Activated gamma-delta T cell (primary cell): ENCODE results near the gene LUZP2.

Experiments
- DNase-seq: peaks from one replicate; lab custom pipeline; 2025; lab: John Stamatoyannopoulos, UW
- total RNA-seq, 2 donors: gene quantifications; one replicate each; lab custom pipeline; 2026; lab: John Stamatoyannopoulos, UW

LUZP2 gene
- total RNA-seq: 0 to 0.04 reads per million in 2 donors

- no peak for DNase-seq
Observed at GRCh38 chr11:24496736-24497725, at the start of gene LUZP2. Gene LUZP2 (plus strand): TSS chr11:24497053.

- no peak for DNase-seq
Observed at GRCh38 chr11:24453129-24453718, 43.6 kb upstream of the LUZP2 start.

GRCh38 chr11:24457985-24458384 lies 38.9 kb upstream of the LUZP2 start:
- no peak for DNase-seq

- no peak for DNase-seq
Observed at GRCh38 chr11:24470431-24470830, 26.4 kb upstream of the LUZP2 start.

- DNase-seq: no peak
Observed at GRCh38 chr11:24471084-24471483, 25.8 kb upstream of the LUZP2 start.

GRCh38 chr11:24478718-24479117 lies 18.1 kb upstream of the LUZP2 start:
- no peak for DNase-seq

GRCh38 chr11:24489477-24489876 lies 7.4 kb upstream of the LUZP2 start:
- no peak for DNase-seq

GRCh38 chr11:24496386-24496735 lies 492 bp upstream of the LUZP2 start:
- DNase-seq: no peak

GRCh38 chr11:24497831-24498230 lies 978 bp downstream of the LUZP2 start:
- DNase-seq: no peak

GRCh38 chr11:24502425-24502824 lies 5.6 kb downstream of the LUZP2 start:
- DNase-seq: no peak

- DNase-seq: no peak
Observed at GRCh38 chr11:24509114-24509513, 12.3 kb downstream of the LUZP2 start.

GRCh38 chr11:24511511-24511910 lies 14.7 kb downstream of the LUZP2 start:
- DNase-seq: no peak

- DNase-seq: no peak
Observed at GRCh38 chr11:24513479-24514218, 16.8 kb downstream of the LUZP2 start.

GRCh38 chr11:24514219-24514594 lies 17.4 kb downstream of the LUZP2 start:
- DNase-seq: no peak

- no peak for DNase-seq
Observed at GRCh38 chr11:24515632-24516031, 18.8 kb downstream of the LUZP2 start.

- DNase-seq: no peak
Observed at GRCh38 chr11:24516638-24517037, 19.8 kb downstream of the LUZP2 start.

- no peak for DNase-seq
Observed at GRCh38 chr11:24521601-24522000, 24.7 kb downstream of the LUZP2 start.

GRCh38 chr11:24524156-24524555 lies 27.3 kb downstream of the LUZP2 start:
- DNase-seq: no peak

- DNase-seq: no peak
Observed at GRCh38 chr11:24531528-24531927, 34.7 kb downstream of the LUZP2 start.

- DNase-seq: no peak
Observed at GRCh38 chr11:24543771-24544170, 46.9 kb downstream of the LUZP2 start.

GRCh38 chr11:24556693-24557092 lies 59.8 kb downstream of the LUZP2 start:
- no peak for DNase-seq

- DNase-seq: no peak
Observed at GRCh38 chr11:24559315-24559714, 62.5 kb downstream of the LUZP2 start.

- DNase-seq: no peak
Observed at GRCh38 chr11:24560324-24560723, 63.5 kb downstream of the LUZP2 start.
